ENCODE measurements around the gene WHRN.

Gene WHRN

DNA sequence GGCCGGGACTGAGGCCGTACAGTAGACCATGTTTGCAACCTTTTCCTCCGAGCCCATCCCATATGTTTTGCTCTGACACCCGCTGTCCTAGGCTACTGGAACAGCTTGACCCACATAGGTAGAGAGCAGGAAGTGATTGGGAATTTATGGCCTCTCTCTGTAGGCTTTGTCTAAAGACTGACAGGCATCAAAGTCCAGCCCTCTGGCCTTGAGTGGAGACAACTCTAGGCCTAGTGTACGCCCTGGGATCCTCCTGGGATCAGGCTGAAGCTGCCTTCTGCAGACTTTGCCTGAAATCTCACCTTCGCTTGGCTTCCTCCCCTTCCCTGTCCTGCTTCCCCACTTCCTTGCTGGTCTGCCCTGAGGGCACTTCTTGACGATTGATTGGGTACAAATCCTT is 103.9 kb downstream of the WHRN start:
- H3K9me3 Mint-ChIP-seq: no peaks in the 10 kb centered on the region

DNA sequence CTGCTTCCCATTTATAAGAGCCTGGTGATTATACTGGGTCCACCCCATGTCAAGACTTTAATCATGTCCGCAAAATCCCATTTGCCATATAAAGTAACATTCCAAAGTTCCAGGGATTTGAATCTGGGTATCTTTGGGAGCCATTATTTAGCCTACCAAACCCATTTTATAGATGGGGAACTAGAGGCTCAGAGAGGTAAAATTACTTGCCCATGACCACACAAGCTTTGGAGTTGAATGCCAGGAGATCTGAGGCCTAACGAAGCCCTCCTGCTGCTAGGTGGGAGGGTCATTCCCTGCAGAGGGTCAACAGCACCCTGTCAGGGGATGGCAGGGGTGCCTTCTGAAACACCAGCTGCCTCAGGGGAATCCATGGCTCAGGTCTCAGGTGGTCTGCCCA is 104.5 kb downstream of the WHRN start:
- H3K4me1 Mint-ChIP-seq (ENCODE audit: low read depth): peaks cover 26% of the 10 kb centered on the region
- no peaks in the 10 kb centered on the region for H3K27me3 Mint-ChIP-seq
- no peak overlapping the region for H3K4me3 Mint-ChIP-seq
- intact Hi-C loops (cut with micrococcal nuclease): loop anchor here (10.0 kb wide), 1 partner anchor 614 kb away; no protein-coding TSS in a partner anchor
- H3K36me3 Mint-ChIP-seq (ENCODE audit: low read depth): peaks cover 27% of the 10 kb centered on the region
- H3K9me3 Mint-ChIP-seq: no peaks in the 10 kb centered on the region
- no peak overlapping the region for H3K27ac Mint-ChIP-seq

More for the DNA sequence above, 103.9 kb downstream of the WHRN start:
- Mint-ChIP-seq H3K27me3 (no peaks in the 10 kb centered on the region), H3K4me1 (ENCODE audit: low read depth) (peaks cover 22% of the 10 kb centered on the region), H3K27ac (no peak overlapping the region), H3K36me3 (ENCODE audit: low read depth) (peaks cover 21% of the 10 kb centered on the region), H3K4me3 (no peak overlapping the region)
- intact Hi-C loops (cut with micrococcal nuclease): loop anchor here (10.0 kb wide), 1 partner anchor 613 kb away; no protein-coding TSS in a partner anchor

DNA sequence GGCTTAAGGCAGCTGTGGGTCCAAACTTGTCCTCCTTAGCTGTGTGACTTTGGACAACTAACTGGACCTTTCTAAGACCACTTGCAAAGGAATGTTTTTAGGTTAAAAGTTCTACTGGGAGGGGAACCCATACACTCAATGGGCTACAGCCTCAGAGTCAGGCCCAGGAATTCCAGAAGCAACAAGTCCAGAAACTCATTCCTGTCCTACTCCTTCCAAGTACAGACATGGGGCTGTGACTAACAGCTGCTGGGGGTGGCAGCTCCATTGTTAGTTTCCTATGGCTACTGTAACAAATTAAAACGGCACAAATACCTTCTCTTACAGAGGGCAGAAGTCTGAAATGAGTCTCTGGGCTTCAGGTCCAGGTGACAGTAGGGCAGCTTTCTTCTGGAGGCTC is 105.1 kb downstream of the WHRN start:
- Mint-ChIP-seq H3K36me3 (ENCODE audit: low read depth) (peaks cover 32% of the 10 kb centered on the region), H3K27ac (no peak overlapping the region), H3K4me3 (no peak overlapping the region), H3K9me3 (no peaks in the 10 kb centered on the region), H3K27me3 (no peaks in the 10 kb centered on the region), H3K4me1 (ENCODE audit: low read depth) (peaks cover 26% of the 10 kb centered on the region)
- intact Hi-C loops (cut with micrococcal nuclease): loop anchor here (10.0 kb wide), 1 partner anchor 615 kb away; no protein-coding TSS in a partner anchor

DNA sequence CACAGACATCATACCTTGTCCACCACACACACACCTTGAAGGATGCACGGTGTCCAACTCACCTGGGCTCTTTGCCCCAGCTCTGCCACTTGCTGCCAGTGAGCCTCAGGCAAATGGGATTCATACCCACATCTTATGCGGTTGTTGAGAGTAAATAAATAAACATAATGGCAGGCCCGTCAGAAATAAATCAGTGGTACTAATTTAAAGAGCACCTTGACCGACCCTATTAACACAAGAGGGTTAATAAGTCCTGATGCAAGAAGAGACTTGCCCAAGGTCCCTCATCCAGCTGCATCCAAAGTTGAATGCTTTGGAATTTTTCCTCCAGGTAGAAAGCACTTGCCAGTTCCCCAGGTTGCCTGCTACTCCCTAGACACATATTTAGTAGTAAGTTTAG is 105.9 kb downstream of the WHRN start:
- no peaks in the 10 kb centered on the region for H3K27me3 Mint-ChIP-seq
- H3K36me3 Mint-ChIP-seq (ENCODE audit: low read depth): peaks cover 40% of the 10 kb centered on the region
- H3K9me3 Mint-ChIP-seq: no peaks in the 10 kb centered on the region
- no peak overlapping the region for H3K27ac Mint-ChIP-seq
- peaks cover 34% of the 10 kb centered on the region for H3K4me1 Mint-ChIP-seq (ENCODE audit: low read depth)
- intact Hi-C loops (cut with micrococcal nuclease): loop anchor here (5.0 kb wide), 1 partner anchor 62 kb away; no protein-coding TSS in a partner anchor
- H3K4me3 Mint-ChIP-seq: no peak overlapping the region

DNA sequence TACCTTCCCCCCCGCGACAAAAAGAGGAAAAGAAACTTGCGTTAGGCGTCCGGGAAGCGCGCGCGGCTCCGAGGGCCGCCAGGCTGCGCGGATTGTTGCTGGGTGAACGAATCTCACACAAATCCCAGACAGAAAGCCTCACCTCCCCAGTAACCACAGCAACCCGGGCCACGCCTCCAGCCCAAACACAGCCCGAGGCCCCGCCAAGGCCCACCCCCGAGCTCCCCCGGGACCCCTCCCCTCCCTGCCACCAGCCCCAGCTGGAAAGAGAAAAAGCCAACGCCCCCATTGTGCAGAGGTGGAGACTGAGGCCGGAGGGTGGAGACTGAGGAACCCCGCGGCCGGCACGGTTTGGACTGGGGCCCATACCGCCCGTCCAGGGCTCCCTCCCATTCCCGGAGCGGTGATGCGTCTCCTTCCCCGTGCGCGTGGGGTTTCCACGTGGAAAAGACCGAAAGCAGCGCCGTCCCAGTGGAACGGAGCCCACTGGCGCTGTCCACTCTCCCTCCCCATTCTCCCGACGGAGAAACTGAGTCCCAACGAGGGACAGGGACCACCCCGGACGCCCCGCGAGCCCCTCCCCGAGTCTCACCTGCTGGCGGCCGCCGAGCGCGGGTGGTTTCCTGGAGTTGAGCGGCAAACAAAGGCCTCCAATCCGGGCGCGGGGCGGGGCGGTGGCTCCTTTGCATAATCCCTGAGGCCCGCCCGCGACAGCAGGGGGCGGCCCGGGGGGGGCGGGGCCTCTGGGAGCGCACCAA is 107.2 kb downstream of the WHRN start:
- peak overlapping the region; percentile 93 for H3K4me3 Mint-ChIP-seq
- intact Hi-C loops (cut with micrococcal nuclease): loop anchor here (1.0 to 5.0 kb wide), 3 partner anchors 11 to 61 kb away; partner anchors contain the start of gene AKNA
- H3K36me3 Mint-ChIP-seq (ENCODE audit: low read depth): peaks cover 52% of the 10 kb centered on the region
- peak overlapping the region; percentile 98 for H3K27ac Mint-ChIP-seq
- H3K9me3 Mint-ChIP-seq: no peaks in the 10 kb centered on the region
- no peaks in the 10 kb centered on the region for H3K27me3 Mint-ChIP-seq
- H3K4me1 Mint-ChIP-seq (ENCODE audit: low read depth): peaks cover 44% of the 10 kb centered on the region

DNA sequence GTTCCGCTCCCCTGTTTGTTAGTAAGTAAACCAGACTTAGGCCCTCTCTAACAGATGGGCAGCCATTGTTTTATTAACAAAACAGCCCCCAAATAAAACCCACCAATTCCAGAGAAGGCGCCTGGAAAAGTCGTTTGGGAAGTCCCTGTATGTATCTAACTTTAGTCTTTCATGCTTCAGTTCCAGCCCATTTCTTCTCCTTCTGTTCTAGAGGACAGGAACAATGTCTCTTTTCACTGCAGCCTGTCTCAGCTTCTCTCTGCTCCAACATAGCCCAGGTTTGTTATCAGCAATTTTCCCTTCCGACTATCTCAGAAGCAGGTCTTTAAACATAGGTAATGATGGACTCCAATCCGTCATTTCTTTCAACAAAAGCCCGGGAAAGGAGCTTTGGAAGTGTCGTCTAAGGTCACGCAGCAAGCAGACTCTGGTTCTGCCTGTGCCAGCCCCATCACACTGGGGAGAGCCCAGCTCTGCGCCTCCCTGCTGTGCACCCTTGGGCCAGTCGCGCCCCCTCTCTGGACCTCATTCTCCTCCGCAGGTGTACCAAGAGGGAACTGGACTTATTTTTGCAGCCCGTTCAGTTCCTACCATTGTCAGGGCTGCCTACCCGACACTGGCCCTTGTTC is 107.9 kb downstream of the WHRN start:
- intact Hi-C loops (cut with micrococcal nuclease): loop anchor here (1.0 to 5.0 kb wide), 3 partner anchors 10 to 60 kb away; partner anchors contain the start of gene AKNA
- Mint-ChIP-seq H3K4me3 (peak overlapping the region; percentile 93), H3K27ac (peak overlapping the region; percentile 98), H3K36me3 (ENCODE audit: low read depth) (peaks cover 58% of the 10 kb centered on the region), H3K9me3 (no peaks in the 10 kb centered on the region), H3K4me1 (ENCODE audit: low read depth) (peaks cover 50% of the 10 kb centered on the region), H3K27me3 (no peaks in the 10 kb centered on the region)

DNA sequence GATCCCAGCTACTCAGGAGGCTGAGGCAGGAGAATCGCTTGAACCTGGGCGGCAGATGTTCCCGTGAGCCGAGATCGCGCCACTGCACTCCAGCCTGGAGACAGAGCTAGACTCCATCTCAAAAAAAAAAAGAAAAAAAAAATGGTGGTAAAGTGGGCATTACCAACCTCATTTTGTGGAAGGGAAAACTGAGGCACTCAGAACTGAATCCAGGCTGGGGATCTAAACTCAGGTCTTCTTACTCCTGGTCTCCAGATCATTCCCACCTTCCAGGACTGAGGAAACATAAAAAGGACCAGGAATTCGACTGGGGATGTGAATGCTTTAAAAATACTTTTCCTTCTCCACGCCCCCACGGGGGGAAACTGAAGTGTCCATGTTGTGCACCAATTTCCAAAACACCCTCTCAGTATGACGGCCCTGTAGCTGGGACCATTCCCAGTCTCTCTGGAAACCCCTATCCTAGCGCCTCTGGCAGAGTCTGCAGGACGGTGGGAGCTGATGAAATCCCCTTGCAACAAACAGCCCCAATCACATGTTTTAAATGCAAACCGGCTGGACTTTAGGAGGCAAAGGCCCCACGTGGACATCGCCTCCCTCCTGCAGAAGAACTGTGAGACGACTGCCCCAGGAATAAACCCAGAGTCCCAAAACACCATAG is 108.6 kb downstream of the WHRN start:
- H3K9me3 Mint-ChIP-seq: no peaks in the 10 kb centered on the region
- H3K4me1 Mint-ChIP-seq (ENCODE audit: low read depth): peaks cover 56% of the 10 kb centered on the region
- peak overlapping the region; percentile 98 for H3K27ac Mint-ChIP-seq
- no peaks in the 10 kb centered on the region for H3K27me3 Mint-ChIP-seq
- intact Hi-C loops (cut with micrococcal nuclease): loop anchor here (1.0 to 5.0 kb wide), 3 partner anchors 9 to 59 kb away; partner anchors contain the start of gene AKNA
- peaks cover 64% of the 10 kb centered on the region for H3K36me3 Mint-ChIP-seq (ENCODE audit: low read depth)
- peak overlapping the region; percentile 93 for H3K4me3 Mint-ChIP-seq

DNA sequence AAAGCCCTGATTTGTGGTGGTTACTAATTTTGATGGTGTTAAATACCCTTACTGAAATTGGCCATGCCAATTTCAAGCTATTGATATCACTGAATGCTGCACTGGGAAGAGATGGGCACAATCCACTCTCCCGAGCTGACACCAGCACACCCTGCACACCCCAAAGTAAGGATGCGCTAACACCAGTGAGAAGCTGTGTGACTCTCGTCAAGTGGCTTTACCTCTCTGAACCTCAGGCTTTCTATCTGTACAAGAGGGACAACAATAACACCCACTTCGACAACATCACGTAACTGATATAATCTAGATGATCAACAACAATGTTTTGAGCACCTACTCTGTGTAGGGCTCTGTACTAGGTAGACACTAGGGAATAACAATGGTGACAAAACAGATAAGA is 109.5 kb downstream of the WHRN start:
- H3K4me1 Mint-ChIP-seq (ENCODE audit: low read depth): peaks cover 59% of the 10 kb centered on the region
- intact Hi-C loops (cut with micrococcal nuclease): loop anchor here (5.0 kb wide), 1 partner anchor 58 kb away; no protein-coding TSS in a partner anchor
- no peaks in the 10 kb centered on the region for H3K9me3 Mint-ChIP-seq
- H3K27ac Mint-ChIP-seq: peak overlapping the region; percentile 98
- peaks cover 67% of the 10 kb centered on the region for H3K36me3 Mint-ChIP-seq (ENCODE audit: low read depth)
- no peaks in the 10 kb centered on the region for H3K27me3 Mint-ChIP-seq
- no peak overlapping the region for H3K4me3 Mint-ChIP-seq

DNA sequence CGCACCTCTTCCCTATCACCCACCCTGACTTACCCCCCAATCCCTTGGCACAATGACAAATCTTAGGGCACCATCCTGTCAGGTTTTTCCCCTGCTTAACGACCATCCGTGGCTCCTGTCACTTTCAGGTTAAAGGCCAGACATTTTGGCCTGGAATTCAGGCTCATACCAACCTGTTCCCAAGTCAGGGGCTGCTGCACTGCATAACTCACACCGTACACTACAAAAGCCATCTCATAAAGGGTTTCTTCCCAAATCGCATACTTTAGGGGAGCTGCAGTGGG is 110.0 kb downstream of the WHRN start:
- peaks cover 67% of the 10 kb centered on the region for H3K36me3 Mint-ChIP-seq (ENCODE audit: low read depth)
- H3K27me3 Mint-ChIP-seq: no peaks in the 10 kb centered on the region
- no peaks in the 10 kb centered on the region for H3K9me3 Mint-ChIP-seq
- no peak overlapping the region for H3K4me3 Mint-ChIP-seq
- H3K27ac Mint-ChIP-seq: peak overlapping the region; percentile 98
- peaks cover 64% of the 10 kb centered on the region for H3K4me1 Mint-ChIP-seq (ENCODE audit: low read depth)
- intact Hi-C loops (cut with micrococcal nuclease): loop anchor here (5.0 kb wide), 1 partner anchor 58 kb away; no protein-coding TSS in a partner anchor

DNA sequence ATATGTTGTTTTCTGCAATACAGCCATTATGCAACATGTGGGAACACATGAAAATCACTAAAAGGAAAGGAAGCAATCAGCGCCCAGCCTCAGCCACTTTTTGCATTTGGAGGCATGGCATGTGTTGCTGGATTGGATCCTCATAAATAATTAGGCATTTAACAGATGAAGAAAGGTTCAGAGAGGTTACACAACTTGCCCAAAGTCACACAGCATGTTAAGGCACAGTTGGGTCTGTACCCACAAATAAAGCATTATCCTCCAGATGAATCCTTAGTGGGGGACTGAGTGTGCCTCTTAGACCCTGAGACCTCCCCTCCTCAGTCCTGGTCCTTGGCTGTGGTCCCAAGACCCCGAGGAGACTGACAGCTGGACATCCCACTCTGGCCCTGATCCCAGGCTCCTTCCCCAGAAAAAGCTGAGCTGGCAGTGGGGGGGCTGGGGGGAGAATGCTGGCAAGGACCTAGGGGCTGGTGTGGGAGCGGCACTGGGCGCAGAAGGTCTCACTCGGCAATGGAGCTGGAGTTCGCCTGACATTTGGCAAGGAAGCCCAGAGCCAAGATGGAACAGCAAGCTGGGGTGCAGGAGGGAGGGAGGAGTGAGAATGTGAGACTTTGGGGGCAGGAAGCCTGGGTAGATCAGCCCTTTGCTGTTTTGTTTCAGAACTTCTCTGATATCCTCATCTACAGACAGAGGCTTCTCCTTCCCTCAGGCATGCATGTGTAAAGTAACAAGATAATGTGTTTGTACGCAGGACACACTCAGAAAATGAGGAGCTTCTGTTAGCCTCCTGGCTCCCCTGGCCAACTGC is 110.5 kb downstream of the WHRN start:
- peak overlapping the region; percentile 98 for H3K27ac Mint-ChIP-seq
- peak overlapping the region; percentile 32 for H3K4me3 Mint-ChIP-seq
- H3K9me3 Mint-ChIP-seq: no peaks in the 10 kb centered on the region
- peaks cover 70% of the 10 kb centered on the region for H3K4me1 Mint-ChIP-seq (ENCODE audit: low read depth)
- intact Hi-C loops (cut with micrococcal nuclease): loop anchor here (5.0 kb wide), 1 partner anchor 57 kb away; no protein-coding TSS in a partner anchor
- H3K27me3 Mint-ChIP-seq: no peaks in the 10 kb centered on the region
- peaks cover 71% of the 10 kb centered on the region for H3K36me3 Mint-ChIP-seq (ENCODE audit: low read depth)

DNA sequence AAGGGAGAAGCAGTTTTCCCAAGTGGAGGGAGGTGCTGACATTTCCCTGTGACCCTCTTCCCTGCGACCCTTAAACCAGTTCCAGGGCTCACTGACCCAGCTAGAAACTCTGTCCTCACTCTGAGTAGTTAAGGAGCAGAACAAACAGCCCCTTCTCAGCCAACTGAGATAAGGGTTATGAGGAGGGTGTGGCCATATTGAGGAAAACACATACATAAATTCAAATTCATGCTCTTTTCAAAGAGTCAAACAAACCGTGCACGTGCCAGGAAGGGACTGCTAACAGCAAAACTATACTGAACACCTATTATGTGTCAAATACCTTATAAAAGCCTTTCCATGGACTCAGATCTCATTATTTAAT is 112.5 kb downstream of the WHRN start:
- no peaks in the 10 kb centered on the region for H3K9me3 Mint-ChIP-seq
- H3K36me3 Mint-ChIP-seq (ENCODE audit: low read depth): peaks cover 84% of the 10 kb centered on the region
- H3K4me3 Mint-ChIP-seq: no peak overlapping the region
- peaks cover 88% of the 10 kb centered on the region for H3K4me1 Mint-ChIP-seq (ENCODE audit: low read depth)
- intact Hi-C loops (cut with micrococcal nuclease): no loop called here
- no peak overlapping the region for H3K27ac Mint-ChIP-seq
- no peaks in the 10 kb centered on the region for H3K27me3 Mint-ChIP-seq

DNA sequence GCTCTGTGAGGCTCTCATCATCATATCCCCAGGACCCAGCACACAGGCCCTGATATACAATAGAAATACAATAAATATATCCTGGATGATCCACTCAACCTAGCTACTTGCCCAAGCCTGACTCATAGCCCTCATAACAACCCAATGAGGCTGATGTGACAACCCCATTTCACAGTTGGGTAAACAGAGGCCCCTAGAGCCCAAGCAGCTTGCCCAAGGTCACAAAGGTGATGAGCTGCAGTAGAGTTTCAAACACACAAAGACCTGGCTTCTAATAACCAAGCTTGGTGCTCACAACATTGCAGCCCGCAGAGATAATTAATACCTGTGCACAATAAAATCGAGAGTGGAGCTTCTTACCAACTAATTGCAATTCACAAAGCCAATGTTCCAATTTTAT is 114.3 kb downstream of the WHRN start:
- H3K36me3 Mint-ChIP-seq (ENCODE audit: low read depth): peaks cover 84% of the 10 kb centered on the region
- no peaks in the 10 kb centered on the region for H3K27me3 Mint-ChIP-seq
- intact Hi-C loops (cut with micrococcal nuclease): no loop called here
- H3K27ac Mint-ChIP-seq: peak overlapping the region; percentile 95
- H3K9me3 Mint-ChIP-seq: no peaks in the 10 kb centered on the region
- peaks cover 87% of the 10 kb centered on the region for H3K4me1 Mint-ChIP-seq (ENCODE audit: low read depth)
- H3K4me3 Mint-ChIP-seq: no peak overlapping the region

DNA sequence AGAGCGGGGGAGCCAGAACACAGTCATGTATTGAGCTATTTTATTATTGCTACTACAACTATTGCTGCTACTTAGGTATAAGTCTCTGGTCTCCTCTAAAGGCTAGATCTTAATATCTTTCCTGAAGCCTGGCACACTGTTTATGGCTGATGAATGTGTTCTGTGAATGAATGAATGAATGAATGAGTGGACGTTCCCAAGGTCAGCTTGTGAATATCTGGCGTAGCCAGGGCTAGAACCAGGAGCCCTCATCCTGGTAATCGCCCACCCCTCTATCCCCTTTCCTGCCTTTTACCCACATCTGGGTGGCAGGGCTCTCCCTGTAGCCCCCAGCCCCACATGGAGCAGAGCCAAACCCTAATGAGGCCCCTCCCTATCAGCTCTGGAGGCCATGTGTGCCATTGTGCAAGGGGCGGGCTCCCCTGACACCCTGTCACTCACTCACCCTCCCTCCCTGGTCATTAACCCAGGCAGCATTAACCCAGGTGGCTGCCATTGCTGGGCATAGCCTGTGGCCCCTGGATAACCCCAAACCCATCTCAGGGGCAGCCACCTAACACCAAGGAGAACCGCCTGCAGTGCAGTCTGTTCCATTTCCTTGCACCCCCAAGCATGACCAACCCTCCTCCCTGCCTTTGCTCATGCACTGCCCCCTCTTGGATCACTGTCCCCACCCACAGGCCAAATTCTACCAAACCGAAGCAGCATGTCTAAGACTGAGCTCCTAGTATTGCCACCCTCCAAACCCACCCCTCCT is 115.5 kb downstream of the WHRN start:
- no peaks in the 10 kb centered on the region for H3K27me3 Mint-ChIP-seq
- no peaks in the 10 kb centered on the region for H3K9me3 Mint-ChIP-seq
- peaks cover 87% of the 10 kb centered on the region for H3K4me1 Mint-ChIP-seq (ENCODE audit: low read depth)
- peaks cover 75% of the 10 kb centered on the region for H3K36me3 Mint-ChIP-seq (ENCODE audit: low read depth)
- peak overlapping the region; percentile 95 for H3K27ac Mint-ChIP-seq
- no peak overlapping the region for H3K4me3 Mint-ChIP-seq
- intact Hi-C loops (cut with micrococcal nuclease): no loop called here

Data from dendritic cell treated with granulocyte-macrophage colony-stimulating factor and Interleukin-4, amounts not matched to agents 40 ng/mL and 50 ng/mL, for 4 days (primary cell).